ENCODE data around the gene STX11. TPM values are rescaled to one million over a fixed set of nuclear protein-coding genes. Genes with fewer than 3 reads are reported as not detected.
A peak's percentile ranks its signal among the peaks of the same experiment; 100 is the strongest.
"Not testable (repeated sequence)": the region's sequence is repeated elsewhere in the genome, so short reads cannot be mapped to it uniquely, and the experiment has no call there.

STX11 gene
- total RNA-seq (2014; rRNA removed; shearing (Covaris generic)) = not detected in 2 replicates

DNA sequence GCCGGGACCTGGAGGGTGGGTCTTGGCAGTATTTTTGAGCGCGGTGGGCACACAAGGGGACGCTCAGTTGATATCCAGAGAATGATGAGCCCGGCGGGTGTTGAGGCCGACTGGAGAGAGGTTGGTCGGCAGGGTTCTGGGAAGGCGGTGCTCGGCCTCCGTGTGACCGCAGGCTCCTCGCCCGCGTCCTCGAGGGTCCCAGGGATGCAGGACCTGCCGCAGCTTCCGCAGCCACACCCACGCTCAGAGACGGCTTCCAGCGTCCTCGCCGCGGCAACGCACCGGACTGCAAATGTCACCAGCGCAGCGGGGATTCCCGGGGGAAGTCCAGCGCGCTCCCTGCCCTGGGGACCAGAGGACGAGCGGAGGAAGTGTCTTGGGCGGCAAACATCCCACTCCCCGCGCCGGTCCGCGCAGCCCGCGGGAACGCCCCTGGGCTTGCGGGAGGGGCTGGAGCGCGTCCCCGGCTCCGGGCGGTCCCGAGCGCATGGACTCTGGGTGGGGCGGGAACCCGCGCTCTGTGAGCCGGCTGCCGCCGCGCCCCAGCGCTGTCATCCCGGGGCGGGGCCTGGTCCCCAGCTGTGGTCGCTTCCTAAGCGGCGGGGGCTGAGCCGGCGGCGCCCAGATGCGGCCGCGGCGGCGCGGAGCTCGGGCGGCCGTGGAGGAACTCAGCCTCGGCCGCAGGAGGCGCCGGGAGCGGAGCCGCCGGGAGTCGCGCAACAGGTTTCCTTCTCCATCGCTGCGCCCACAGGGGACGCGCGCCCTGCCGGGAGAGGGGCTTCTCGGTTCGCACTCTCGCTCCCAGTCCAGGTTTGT, at the start of gene STX11:
Gene STX11 (plus strand): TSS at position 624 of the 816 bp plus-strand sequence. CDS start 36,111 bp downstream, outside the sequence.
- DNase-seq (ENCODE audit: low spot score) = no peak

DNA sequence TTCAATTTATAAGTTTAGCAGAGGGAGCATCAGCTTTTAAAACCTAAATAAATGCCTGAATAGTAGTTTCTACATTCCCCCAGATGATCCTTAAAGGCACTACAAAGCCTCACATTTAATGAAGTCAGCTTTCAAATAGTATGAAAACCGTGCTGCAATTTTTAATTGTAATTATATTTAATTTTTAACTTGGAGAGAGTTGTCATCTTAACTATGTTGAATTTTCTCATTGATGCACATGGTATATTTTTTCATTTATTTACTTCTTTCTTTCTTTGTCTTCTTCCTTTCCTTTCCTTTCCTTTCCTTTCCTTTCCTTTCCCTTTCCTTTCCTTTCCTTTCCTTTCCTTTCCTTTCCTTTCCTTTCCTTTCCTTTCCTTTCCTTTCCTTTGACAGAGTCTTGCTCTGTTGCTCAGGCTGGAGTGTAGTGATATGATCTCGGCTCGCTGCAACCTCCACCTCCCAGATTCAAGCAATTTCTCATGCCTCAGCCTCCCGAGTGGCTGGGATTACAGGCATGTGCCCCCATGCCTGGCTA, 47.2 kb upstream of the STX11 start:
- DNase-seq (ENCODE audit: low spot score) = no peak

DNA sequence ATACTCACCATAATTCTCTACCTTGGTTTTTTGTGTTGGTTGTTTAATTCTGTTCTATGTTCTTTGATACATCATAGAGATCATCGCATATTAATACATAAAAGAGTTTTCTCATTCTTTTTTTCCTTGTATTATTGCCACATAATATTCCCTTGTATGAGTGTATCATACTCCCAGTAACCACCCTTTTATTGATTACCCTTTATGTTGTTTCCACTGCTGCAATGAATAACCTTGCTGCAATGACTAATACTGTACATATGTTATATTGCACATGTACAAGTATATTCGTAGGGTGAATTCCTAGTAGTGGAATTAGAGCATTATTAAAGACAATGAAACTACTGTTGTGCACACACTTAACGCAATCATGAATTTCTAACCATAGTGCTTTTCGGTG, 45.8 kb upstream of the STX11 start:
- DNase-seq (ENCODE audit: low spot score) = no peak

DNA sequence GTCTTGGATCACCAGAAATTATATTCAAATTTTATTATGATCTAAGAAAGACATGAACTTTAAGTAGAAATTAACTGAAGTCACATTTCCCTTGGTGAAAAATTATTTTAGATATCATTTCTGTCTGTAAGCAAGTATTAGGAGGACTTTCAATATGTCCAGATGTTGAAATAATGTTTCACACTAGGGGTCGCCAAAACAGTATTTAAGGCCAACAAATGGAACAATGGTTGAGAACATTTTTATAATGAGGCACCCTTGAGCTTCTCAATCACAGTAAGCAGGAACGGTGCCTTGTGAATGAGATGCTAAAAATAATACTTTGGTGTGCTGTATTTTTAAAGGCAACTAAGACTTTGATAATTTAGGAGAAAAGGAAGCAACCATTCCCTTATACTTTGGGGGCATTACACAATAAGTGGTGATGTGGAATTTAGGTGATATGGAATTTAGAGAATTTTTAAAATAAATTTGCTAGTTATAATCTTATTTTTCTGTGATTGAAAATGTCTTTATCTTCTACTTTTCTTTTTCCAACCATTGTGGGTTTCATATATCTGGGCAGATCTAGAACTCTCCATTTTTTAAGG, 45.3 kb upstream of the STX11 start:
- DNase-seq (ENCODE audit: low spot score) = peak; percentile 47

DNA sequence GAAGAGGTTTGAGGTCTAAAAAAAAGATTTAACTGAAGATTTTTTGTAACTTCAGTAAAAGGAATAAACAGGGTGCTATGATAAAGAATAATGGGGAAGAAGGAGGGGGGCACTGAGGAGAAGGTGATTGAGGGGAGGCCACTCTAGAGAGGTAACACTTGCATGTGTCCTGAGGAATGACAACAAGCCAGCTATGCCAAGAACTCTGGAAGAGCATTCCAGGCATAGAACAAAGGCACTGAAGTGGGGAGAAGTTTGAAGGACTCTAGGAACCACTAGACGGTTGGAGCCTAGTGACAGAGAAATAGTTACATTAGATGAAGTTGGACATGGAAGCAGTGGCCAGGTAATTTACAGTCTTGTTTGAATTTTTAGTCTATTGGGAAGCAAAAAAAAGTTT, 44.1 kb upstream of the STX11 start:
- DNase-seq (ENCODE audit: low spot score) = no peak

DNA sequence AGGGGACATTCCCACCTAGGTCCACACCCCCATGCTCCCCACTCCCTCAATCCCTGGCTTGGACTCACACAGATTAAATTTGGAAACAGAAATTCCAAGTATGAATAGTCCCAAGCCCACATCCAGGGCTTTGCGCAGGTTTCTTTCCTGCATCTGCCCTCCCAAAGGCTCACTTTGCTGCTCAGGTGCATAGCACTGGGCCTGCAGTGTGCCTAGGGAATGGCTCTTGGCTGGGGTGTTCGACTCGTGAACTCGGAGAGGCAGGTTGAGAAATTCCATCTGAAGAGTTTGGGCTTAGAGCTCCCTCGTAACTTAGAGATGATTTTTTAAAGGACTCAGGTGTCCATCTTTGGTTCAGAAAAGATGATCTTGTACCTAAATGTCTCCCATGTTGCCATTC, 40.1 kb upstream of the STX11 start:
- DNase-seq (ENCODE audit: low spot score) = no peak

DNA sequence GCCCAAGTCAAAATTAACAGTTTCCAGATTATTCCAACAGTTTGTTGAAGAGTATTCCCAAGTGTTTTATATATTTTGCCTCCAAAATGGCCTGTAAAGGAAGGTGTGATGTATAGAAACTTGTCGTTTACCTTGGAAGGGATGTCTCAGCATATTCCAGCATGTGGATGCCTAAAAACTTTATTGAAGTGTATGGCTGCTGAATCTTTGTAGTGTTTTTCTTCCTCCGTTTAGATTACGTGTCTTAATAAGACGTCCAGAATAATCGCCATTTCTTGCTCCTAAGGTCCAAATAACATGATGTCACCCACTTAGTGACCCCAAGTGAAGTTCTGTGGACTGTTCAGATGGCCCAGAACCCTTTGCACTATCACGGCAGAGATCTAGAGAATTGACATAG, 37.0 kb upstream of the STX11 start:
- DNase-seq (ENCODE audit: low spot score) = no peak

DNA sequence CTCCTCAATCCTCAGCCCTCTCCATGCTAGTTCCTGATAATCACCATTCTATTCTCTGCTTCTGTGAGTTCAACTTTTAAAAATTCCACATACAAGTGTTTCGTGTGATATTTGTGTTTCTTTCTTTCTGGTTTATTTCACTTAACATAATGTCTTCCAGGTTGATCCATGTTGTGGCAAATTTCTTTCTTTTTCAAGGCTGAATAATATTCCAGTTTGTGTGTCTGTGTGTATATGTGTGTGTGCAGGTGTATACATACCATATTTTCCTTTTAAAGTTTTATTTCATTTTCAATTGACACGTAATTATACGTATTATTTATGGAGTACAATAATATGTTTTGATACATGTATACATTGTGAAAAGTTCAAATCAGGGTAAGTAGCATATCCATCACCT, 35.1 kb upstream of the STX11 start:
- no peak for DNase-seq (ENCODE audit: low spot score)

DNA sequence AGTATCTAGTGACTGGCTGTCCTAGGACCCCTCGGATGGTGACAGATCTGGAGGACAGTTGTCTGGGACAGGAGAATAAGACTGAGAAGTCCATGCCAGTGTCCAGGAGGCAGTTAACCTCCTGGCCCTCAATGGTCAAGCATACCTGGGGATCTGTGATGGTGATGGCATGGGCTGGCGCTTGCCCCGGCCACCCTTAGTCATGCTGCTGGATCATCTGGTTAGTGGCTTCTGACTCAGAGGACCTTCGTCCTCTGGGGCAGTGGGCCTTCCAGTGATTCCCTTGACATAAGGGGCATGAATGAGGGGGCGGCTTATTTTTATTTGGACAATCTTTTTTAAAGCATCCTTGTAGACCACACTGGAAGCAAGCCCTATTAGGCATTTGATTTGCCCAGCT, 30.9 kb upstream of the STX11 start:
- no peak for DNase-seq (ENCODE audit: low spot score)

DNA sequence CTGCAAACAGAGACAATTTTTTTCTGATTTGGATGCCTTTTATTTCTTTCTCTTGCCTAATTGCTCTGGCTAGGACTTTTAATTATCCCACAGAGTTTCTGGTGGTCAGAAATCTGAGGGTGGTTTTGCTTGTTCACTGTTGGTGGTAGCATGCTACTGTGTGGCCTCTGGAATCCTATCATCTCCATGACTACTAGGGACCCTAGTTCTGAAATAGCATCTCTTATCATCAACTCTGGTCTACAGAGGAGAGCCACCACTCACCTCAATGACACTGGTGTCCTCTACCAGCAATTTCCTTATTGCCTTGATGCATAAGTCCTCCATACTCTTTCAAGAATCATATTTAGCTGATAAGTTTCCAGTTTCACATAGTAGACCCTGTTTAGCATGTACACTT, 27.5 kb upstream of the STX11 start:
- DNase-seq (ENCODE audit: low spot score) = no peak

DNA sequence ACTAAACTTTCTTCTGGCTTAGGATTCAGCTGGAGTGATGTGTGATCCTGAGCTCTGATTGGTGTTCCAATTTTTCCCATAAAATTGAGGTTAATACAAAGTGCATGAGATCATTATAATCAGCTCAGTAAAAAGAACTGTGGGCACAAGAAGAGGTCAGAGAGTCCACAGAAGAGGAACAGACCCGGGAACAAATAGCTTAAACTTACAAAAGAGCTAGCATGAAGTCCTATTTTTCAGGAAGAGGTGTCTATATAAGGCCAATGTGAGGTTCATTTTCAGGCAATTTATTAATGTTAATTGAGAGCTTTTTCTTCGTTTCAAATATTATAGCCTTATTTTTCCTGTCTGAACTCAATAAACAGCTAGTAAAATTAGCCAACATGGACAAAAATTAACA, 26.9 kb upstream of the STX11 start:
- DNase-seq (ENCODE audit: low spot score) = no peak

DNA sequence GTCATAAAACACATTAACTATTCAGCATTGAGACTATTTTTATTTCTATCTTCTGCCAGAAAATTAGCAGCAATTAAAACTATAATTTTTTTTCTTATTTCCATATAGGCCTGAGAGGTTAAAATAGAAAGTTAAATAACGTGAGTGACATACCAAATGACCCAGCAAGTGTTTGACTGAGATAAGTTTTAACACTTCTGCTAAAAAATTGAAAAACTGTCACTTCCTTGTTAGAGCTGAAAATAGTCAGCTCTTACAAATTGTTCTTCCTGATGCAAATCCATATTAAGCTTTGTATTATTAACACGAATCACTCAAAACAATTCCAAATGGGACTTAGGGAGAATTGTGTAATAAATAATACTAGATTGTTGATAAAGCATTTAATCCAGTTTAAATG, 26.5 kb upstream of the STX11 start:
- DNase-seq (ENCODE audit: low spot score) = no peak

DNA sequence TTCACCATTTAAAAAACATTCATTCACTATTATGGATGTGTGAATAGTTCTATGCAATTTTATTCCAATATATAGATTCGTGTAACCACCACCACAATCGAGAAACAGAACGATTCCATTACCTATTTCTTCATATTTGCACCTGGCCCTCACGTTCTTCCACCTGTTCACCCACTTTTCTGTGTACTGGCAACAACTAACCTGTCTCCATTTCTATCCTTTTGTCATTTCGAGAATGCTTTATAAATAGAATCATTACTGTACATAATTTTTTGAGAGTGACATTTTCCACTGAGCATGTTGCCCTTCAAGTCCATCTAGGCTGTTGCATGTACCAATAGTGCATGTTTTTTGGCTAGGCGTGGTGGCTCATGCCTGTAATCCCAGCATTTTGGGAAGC, 23.2 kb upstream of the STX11 start:
- DNase-seq (ENCODE audit: low spot score) = no peak

DNA sequence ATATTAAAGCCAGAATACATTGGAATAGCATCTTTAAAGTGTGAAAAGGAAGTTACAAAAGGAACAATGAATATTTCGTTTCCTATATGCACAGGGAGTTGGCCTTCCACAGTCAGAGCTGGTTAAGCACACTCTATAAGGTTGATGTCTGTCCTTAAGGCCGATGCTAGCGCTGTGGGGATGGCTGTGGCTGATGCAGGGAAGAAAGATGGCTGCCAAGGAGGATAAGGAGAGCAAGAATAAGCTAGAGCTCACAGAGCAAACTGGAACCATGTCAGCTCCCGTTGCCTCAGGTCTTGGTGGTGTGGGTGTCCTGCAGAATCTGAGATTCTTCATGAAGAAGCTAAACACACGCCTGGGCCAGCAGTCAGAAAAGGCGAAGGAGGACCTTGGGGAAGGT, 20.8 kb upstream of the STX11 start:
- DNase-seq (ENCODE audit: low spot score) = no peak

DNA sequence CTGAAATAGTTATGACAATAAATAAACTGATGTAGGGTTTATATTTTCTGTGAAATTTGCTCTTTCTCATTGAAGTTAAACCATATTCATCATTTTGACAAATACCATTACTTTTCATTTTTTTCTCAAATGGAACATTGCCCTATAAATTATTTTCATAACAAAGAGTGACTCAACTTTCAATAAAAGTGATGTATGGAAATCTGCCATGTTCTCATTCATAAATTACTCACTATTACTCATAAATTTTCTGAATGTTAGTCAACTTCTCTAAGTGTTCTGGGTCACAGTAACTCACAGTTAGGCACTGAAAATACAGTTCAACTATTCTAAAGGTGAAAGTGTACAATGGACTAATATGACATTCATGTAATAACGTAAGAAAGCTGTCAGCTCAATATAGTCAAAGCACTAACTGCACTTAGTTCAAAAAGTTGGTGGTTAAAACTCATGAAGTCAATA, 19.0 kb upstream of the STX11 start:
- DNase-seq (ENCODE audit: low spot score) = no peak

DNA sequence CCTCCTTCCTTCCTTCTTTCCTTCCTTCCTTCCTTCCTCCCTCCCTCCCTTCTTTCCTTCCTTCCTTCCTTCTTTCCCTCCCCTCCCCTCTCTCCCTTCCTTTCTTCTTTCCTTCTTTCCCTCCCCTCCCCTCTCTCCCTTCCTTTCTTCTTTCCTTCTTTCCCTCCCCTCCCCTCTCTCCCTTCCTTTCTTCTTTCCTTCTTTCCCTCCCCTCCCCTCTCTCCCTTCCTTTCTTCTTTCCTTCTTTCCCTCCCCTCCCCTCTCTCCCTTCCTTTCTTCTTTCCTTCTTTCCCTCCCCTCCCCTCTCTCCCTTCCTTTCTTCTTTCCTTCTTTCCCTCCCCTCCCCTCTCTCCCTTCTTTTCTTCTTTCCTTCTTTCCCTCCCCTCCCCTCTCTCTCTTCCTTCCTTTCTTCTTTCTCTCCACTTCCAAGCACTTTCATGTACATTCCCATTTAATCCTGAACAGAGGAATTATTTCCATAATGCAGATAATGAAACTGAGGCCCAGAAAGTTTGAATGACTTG, 18.1 kb upstream of the STX11 start:
- not testable (repeated sequence) for DNase-seq (ENCODE audit: low spot score)

DNA sequence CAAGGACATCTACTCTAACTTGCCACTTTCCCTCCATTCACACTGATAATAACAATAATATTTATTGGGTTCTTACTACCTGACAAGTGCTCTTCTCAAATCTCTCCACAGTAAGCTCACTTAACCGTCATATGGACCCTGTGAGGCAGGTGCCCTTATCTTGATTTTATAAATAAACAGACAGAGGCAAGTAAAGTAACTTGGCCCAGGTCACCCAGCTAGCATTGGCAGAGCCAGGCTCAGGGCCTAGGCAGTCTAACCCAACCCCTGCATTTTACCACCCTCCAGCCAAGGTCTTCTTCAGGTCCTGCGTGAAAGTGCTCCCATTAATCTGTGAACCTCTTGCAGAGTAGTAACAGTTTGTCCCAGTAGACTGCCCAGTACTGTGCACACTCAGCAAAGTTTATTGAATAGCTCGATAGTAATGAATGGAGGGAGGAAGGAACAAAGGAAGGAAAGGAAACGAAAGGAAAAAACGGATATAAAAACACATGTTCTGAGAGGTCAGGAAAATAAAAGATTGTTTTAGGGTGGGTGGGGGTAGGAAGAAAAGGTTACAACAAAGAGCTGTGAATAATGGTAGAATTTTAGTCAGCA, 17.0 kb upstream of the STX11 start:
- no peak for DNase-seq (ENCODE audit: low spot score)

DNA sequence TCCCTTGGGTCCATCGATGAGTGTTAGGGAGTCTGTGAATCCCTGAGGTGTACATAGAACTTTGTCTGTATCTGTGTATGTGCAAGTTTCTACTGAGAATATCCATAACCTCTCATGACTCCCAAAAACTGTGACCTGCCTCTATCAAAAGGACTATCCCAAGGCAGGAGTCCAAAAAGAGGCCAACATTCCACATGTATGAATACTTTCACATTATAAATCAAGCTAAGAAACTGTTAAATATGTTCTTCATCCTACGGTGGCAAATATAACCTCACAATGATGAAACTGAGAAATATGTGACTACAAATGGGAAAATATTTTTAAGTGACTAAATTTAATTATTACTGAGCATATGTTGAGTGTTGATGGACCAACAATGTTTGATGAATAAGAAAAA, 16.1 kb upstream of the STX11 start:
- DNase-seq (ENCODE audit: low spot score) = no peak

DNA sequence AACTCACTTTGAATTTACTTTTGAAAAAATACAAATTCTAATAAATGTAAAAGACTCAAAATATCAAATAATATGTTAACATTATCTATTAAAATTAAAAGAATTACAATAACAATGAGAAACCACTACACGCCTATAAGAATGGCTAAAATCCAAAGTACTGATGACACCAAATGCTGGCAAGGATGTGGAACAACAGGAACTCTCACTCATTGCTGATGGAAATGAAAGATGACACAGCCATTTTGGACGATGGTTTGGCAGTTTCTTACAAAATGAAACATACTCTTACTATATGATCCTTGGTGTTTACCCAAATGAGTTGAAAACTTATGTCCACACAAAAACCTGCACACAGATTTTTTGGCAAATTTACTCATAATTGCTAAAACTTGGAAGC, 15.6 kb upstream of the STX11 start:
- no peak for DNase-seq (ENCODE audit: low spot score)

DNA sequence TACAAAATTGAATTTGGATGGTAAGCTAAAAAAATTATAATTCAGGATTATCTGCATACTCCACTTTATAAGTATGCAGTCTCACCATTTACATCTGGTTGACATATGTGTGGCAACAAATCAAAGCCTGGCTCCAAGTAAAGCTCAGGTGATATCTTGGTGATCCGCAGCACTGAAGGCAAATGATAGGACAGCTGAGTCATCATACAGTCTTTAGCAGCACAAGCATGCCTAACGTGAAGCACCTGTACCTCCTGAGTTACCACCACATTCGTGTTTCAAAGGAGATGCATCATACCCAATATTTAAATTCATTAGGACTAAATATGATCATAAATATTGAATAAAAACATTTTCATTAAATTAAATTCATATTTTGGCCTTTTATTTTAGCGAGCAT, 11.8 kb upstream of the STX11 start:
- DNase-seq (ENCODE audit: low spot score) = no peak

DNA sequence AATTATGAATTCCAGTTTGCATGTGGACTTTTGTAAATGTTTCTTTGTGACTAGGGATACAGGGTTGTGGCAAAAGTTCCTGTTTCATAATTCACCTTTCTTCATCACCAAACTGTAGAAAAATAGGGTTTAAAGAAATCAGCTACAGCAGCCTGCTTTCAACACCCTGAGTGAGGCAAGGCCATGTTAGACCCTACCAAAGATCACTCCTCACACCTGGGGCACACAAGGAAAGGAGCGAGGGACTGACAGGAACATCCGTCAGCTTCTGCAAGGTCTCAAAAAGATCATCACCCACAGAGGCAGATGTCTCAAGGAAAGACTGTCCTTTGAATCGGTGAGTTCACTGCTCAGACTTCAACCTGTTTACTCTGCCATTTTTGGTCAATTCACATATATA, 10.5 kb upstream of the STX11 start:
- DNase-seq (ENCODE audit: low spot score) = no peak

DNA sequence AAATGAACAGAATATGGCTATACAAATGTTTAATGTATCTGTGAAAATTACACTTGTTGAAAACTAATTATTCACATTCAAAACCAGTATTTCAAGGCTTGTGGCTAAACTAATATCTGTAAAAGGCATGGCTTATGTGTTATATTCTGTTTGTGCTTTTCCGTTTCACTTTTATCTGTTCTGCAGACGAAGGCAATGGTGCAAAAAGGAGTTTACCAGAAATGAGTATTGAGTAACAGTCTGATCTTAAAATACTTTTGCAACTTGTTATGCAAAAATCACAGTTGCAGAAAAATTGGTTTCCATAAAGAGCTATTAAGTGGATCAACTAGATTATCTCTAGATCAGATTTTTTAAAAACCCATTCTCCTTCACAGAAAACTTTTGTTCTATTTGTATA, 9.4 kb upstream of the STX11 start:
- no peak for DNase-seq (ENCODE audit: low spot score)

DNA sequence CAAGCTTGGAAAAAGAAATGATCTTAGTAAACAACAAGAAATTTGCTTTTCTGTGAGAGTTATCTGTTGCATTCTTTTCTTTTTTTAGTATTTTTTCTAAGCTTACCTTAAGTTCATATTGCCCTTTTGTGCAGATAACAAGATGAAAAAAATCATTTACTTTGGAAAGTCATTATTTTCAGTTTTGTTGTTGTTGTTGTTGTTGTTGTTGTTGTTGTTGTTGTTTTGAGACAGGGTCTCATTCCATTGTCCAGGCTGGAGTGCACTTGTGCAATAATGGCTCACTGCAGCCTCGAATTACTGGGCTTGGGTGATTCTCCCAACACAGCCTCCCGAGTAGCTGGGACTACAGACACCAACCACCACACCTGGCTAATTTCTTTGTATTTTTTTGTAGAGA, 8.8 kb upstream of the STX11 start:
- no peak for DNase-seq (ENCODE audit: low spot score)

Data from H4 (cell line).